ENCODE data around the gene NEK8. TPM values are rescaled to one million over a fixed set of nuclear protein-coding genes. Genes with fewer than 3 reads are reported as not detected.

Gene NEK8
- total and polyA plus RNA-seq, 9 of the 15 experiments (the other 6 are each of a cell fraction or from before 2014, with no cell fraction given) = 0.98 to 16.6 (median 4.6) TPM

DNA sequence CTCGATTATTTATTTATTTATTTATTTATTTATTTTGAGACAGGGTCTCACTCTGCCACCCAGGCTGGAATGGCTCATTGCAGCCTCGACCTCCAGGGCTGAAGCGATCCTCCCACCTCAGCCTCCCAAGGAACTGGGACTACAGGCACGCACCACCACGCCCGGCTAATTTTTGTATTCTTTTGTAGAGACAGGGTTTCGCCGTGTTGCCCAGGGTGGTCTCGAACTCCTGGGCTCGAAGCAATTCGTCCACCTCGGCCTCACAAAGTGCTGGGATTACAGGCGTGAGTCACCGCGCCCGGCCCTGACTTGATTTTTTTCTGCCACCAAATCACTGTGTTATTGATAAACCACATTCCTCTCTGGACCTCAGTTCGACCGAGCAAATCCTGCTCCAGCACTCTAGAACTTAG lies 9.6 kb upstream of the NEK8 start (continued):
- peak; percentile 99 for TF ChIP-seq HDAC2 (IDR thresholded peaks at IDR 0.05)
- peak; percentile 78; the same call in 1 of the 2 replicates for TF ChIP-seq BCOR (IDR thresholded peaks at IDR 0.05)
- no peak for TF ChIP-seq PTBP1 (IDR thresholded peaks at IDR 0.05; ENCODE audit: low read depth, low read length)
- TF ChIP-seq, protein P1, sequence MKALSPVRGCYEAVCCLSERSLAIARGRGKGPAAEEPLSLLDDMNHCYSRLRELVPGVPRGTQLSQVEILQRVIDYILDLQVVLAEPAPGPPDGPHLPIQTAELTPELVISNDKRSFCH (CRISPR knock-in tag; IDR thresholded peaks at IDR 0.05) = no peak
- TF ChIP-seq, protein P1 (tag; IDR thresholded peaks at IDR 0.05) = 0 out of 2 replicates have a peak, but pooled peaks have one; percentile 74
- TF ChIP-seq TARDBP (IDR thresholded peaks at IDR 0.05) = peak; percentile 80; the same call in 1 of the 2 replicates
- TF ChIP-seq, protein P2, sequence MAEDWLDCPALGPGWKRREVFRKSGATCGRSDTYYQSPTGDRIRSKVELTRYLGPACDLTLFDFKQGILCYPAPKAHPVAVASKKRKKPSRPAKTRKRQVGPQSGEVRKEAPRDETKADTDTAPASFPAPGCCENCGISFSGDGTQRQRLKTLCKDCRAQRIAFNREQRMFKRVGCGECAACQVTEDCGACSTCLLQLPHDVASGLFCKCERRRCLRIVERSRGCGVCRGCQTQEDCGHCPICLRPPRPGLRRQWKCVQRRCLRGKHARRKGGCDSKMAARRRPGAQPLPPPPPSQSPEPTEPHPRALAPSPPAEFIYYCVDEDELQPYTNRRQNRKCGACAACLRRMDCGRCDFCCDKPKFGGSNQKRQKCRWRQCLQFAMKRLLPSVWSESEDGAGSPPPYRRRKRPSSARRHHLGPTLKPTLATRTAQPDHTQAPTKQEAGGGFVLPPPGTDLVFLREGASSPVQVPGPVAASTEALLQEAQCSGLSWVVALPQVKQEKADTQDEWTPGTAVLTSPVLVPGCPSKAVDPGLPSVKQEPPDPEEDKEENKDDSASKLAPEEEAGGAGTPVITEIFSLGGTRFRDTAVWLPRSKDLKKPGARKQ (CRISPR knock-in tag; IDR thresholded peaks at IDR 0.05) = peak; percentile 75; the same call in 1 of the 2 replicates
- TF ChIP-seq, protein P3, sequence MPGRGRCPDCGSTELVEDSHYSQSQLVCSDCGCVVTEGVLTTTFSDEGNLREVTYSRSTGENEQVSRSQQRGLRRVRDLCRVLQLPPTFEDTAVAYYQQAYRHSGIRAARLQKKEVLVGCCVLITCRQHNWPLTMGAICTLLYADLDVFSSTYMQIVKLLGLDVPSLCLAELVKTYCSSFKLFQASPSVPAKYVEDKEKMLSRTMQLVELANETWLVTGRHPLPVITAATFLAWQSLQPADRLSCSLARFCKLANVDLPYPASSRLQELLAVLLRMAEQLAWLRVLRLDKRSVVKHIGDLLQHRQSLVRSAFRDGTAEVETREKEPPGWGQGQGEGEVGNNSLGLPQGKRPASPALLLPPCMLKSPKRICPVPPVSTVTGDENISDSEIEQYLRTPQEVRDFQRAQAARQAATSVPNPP (IDR thresholded peaks at IDR 0.05; ENCODE audit: borderline replicate concordance, insufficient read depth, insufficient read length) = no peak
- 0 out of 2 replicates have a peak, but pooled peaks have one; percentile 63 for TF ChIP-seq ZBTB1 (CRISPR knock-in tag; IDR thresholded peaks at IDR 0.05; ENCODE audit: borderline replicate concordance, low read depth)
- TF ChIP-seq LCOR (CRISPR knock-in tag; IDR thresholded peaks at IDR 0.05) = peak; percentile 70
- TF ChIP-seq RBFOX2 (IDR thresholded peaks at IDR 0.05; ENCODE audit: low read depth, low read length) = no peak
- TF ChIP-seq ZNF24 (IDR thresholded peaks at IDR 0.05) = 0 out of 2 replicates have a peak, but pooled peaks have one; percentile 17
- peak; percentile 89 to 96; a peak in 3 of 4 replicates for TF ChIP-seq RCOR1 (IDR thresholded peaks at IDR 0.05; ENCODE audit: borderline replicate concordance in 1 of 2, low read depth in 2 of 2, low read length in 2 of 2)
- TF ChIP-seq MTA3 (IDR thresholded peaks at IDR 0.05; ENCODE audit: borderline replicate concordance) = 0 out of 2 replicates have a peak, but pooled peaks have one; percentile 11
- TF ChIP-seq NFIC (IDR thresholded peaks at IDR 0.05) = no peak
- TF ChIP-seq LARP7 (IDR thresholded peaks at IDR 0.05) = no peak
- peak; percentile 64; the same call in 1 of the 2 replicates for TF ChIP-seq HMG20B (CRISPR knock-in tag; IDR thresholded peaks at IDR 0.05)
- TF ChIP-seq THRAP3 (IDR thresholded peaks at IDR 0.05; ENCODE audit: borderline replicate concordance) = no peak
- TF ChIP-seq DPF2 (IDR thresholded peaks at IDR 0.05) = peak; percentile 80
- TF ChIP-seq SMARCA4 (IDR thresholded peaks at IDR 0.05) = peak; percentile 72
- TF ChIP-seq, protein P4, sequence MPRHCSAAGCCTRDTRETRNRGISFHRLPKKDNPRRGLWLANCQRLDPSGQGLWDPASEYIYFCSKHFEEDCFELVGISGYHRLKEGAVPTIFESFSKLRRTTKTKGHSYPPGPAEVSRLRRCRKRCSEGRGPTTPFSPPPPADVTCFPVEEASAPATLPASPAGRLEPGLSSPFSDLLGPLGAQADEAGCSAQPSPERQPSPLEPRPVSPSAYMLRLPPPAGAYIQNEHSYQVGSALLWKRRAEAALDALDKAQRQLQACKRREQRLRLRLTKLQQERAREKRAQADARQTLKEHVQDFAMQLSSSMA (CRISPR knock-in tag; IDR thresholded peaks at IDR 0.05) = 0 out of 2 replicates have a peak, but pooled peaks have one; percentile 45
- 0 out of 4 replicates have a peak, but pooled peaks of 1 of the 2 experiments have one; percentile 26 for TF ChIP-seq TRIM24 (IDR thresholded peaks at IDR 0.05)
- TF ChIP-seq SAP30 (IDR thresholded peaks at IDR 0.05; ENCODE audit: borderline replicate concordance, insufficient read depth, low read depth, low read length, poor library complexity, severe bottlenecking) = no peak
- peak; percentile 55; the same call in 1 of the 2 replicates for TF ChIP-seq SMARCC2 (IDR thresholded peaks at IDR 0.05; ENCODE audit: low read depth)
- TF ChIP-seq SMARCA5 (IDR thresholded peaks at IDR 0.05) = peak; percentile 19; the same call in 1 of the 2 replicates
- TF ChIP-seq PCBP2 (IDR thresholded peaks at IDR 0.05; ENCODE audit: low read depth, low read length, poor library complexity, severe bottlenecking) = no peak
- peak; percentile 68; the same call in 1 of the 2 replicates for TF ChIP-seq TEAD4 (IDR thresholded peaks at IDR 0.05; ENCODE audit: low read length)
- no peak for TF ChIP-seq TEAD4 (CRISPR knock-in tag; IDR thresholded peaks at IDR 0.05; ENCODE audit: borderline replicate concordance)

Measured in K562 (cell line).